Measurements from ENCODE around the gene DGKE.
A peak's percentile ranks its signal among the peaks of the same experiment; 100 is the strongest.

The DGKE gene

GRCh38 chr17:56833809-56834379, at the start of gene DGKE, which contains the start of gene C17orf67:
Gene DGKE, plus strand, starts transcription at chr17:56834151. Its CDS starts 645 bp downstream, at chr17:56834796.
Gene C17orf67, minus strand, starts transcription at chr17:56833920. Its CDS starts 18,110 bp downstream, at chr17:56815810.
- DNase-seq (ENCODE audit: insufficient read length, low spot score): peak; percentile 99
- peak; percentile 100 for FAIRE-seq

GRCh38 chr17:56785405-56785804, 48.5 kb upstream of the DGKE start:
- FAIRE-seq (peak; percentile 81), DNase-seq (ENCODE audit: insufficient read length, low spot score) (peak; percentile 32)

GRCh38 chr17:56785997-56786680, 47.8 kb upstream of the DGKE start:
- FAIRE-seq (peak; percentile 74), DNase-seq (ENCODE audit: insufficient read length, low spot score) (no peak)

- DNase-seq (ENCODE audit: insufficient read length, low spot score) (peak; percentile 88), FAIRE-seq (peak; percentile 98)
Observed at GRCh38 chr17:56786989-56787482, 46.9 kb upstream of the DGKE start.

- FAIRE-seq (peak; percentile 100), DNase-seq (ENCODE audit: insufficient read length, low spot score) (no peak)
Observed at GRCh38 chr17:56792267-56792666, 41.7 kb upstream of the DGKE start.

- DNase-seq (ENCODE audit: insufficient read length, low spot score) (no peak), FAIRE-seq (no peak)
Observed at GRCh38 chr17:56793531-56793930, 40.4 kb upstream of the DGKE start.

- no peak for DNase-seq (ENCODE audit: insufficient read length, low spot score)
- FAIRE-seq: peak; percentile 83
Observed at GRCh38 chr17:56793957-56794356, 40.0 kb upstream of the DGKE start.

- FAIRE-seq: no peak
Observed at GRCh38 chr17:56795221-56795865, 38.6 kb upstream of the DGKE start.

GRCh38 chr17:56796536-56796935, 37.4 kb upstream of the DGKE start:
- peak; percentile 68 for FAIRE-seq
- no peak for DNase-seq (ENCODE audit: insufficient read length, low spot score)

More at GRCh38 chr17:56795221-56795865, 38.6 kb upstream of the DGKE start:
- no peak for DNase-seq (ENCODE audit: insufficient read length, low spot score)

GRCh38 chr17:56798916-56799315, 35.0 kb upstream of the DGKE start:
- FAIRE-seq (no peak), DNase-seq (ENCODE audit: insufficient read length, low spot score) (no peak)

GRCh38 chr17:56801459-56802178, 32.3 kb upstream of the DGKE start:
- DNase-seq (ENCODE audit: insufficient read length, low spot score) (no peak), FAIRE-seq (no peak)

- no peak for DNase-seq (ENCODE audit: insufficient read length, low spot score)
- no peak for FAIRE-seq
Observed at GRCh38 chr17:56803071-56803470, 30.9 kb upstream of the DGKE start.

GRCh38 chr17:56804454-56804853, 29.5 kb upstream of the DGKE start:
- DNase-seq (ENCODE audit: insufficient read length, low spot score) (no peak), FAIRE-seq (no peak)

GRCh38 chr17:56806949-56807348, 27.0 kb upstream of the DGKE start:
- FAIRE-seq (no peak), DNase-seq (ENCODE audit: insufficient read length, low spot score) (no peak)

- DNase-seq (ENCODE audit: insufficient read length, low spot score) (no peak), FAIRE-seq (no peak)
Observed at GRCh38 chr17:56807723-56808122, 26.2 kb upstream of the DGKE start.

- no peak for FAIRE-seq
- no peak for DNase-seq (ENCODE audit: insufficient read length, low spot score)
Observed at GRCh38 chr17:56808503-56808902, 25.4 kb upstream of the DGKE start.

- DNase-seq (ENCODE audit: insufficient read length, low spot score) (no peak), FAIRE-seq (peak; percentile 98)
Observed at GRCh38 chr17:56809106-56809819, 24.7 kb upstream of the DGKE start.

GRCh38 chr17:56809820-56810179, 24.2 kb upstream of the DGKE start:
- DNase-seq (ENCODE audit: insufficient read length, low spot score) (no peak), FAIRE-seq (no peak)

- FAIRE-seq (no peak), DNase-seq (ENCODE audit: insufficient read length, low spot score) (no peak)
Observed at GRCh38 chr17:56810343-56810742, 23.6 kb upstream of the DGKE start.

Measured in HTR-8/SVneo (cell line).